GM13977 (cell line): Measurements from ENCODE around the gene GYG1.

Source experiments
- DNase-seq: peaks from one replicate; pipeline ENCODE4 v3.0.0; 2012; ENCODE audit warnings: low spot score
- CTCF ChIP-seq: IDR thresholded peaks from 2 replicates; pipeline ENCODE4 v1.5.1; 2012; ENCODE audit warnings: mild to moderate bottlenecking, control low read depth; ENCODE audit not compliant: insufficient read depth; ENCODE audit errors: extremely low read depth, missing control alignments
- in situ Hi-C: fragments of 300-500 bp; cut with MboI; formaldehyde crosslinking; loops from one replicate; pipeline ENCODE4 v1.12.0; 2022; ENCODE audit warnings: low sequenced_read_pairs, low pct_unique_long_range_greater_than_20kb, mixed read lengths, inconsistent platforms; ENCODE audit not compliant: unreplicated experiment

GYG1 gene

GRCh38 chr3:149018247-149018646 is 26.9 kb downstream of the GYG1 start:
- in situ Hi-C loops, result no loop called here
- TF ChIP-seq CTCF, result no peak
- no peak for DNase-seq

GRCh38 chr3:149019580-149019979 is 28.2 kb downstream of the GYG1 start:
- TF ChIP-seq CTCF, result no peak
- DNase-seq, result no peak
- in situ Hi-C loops, result no loop called here

- in situ Hi-C loops, result no loop called here
- no peak for DNase-seq
- no peak for TF ChIP-seq CTCF
These were observed 29.0 kb downstream of the GYG1 start for GRCh38 chr3:149020196-149020838.

- DNase-seq, result no peak
- TF ChIP-seq CTCF, result no peak
- in situ Hi-C loops, result no loop called here
These were observed 29.5 kb downstream of the GYG1 start for GRCh38 chr3:149020839-149021252.

GRCh38 chr3:149021830-149022229 is 30.5 kb downstream of the GYG1 start:
- TF ChIP-seq CTCF, result no peak
- DNase-seq, result no peak
- in situ Hi-C loops, result no loop called here

- no peak for TF ChIP-seq CTCF
- in situ Hi-C loops, result no loop called here
- no peak for DNase-seq
These were observed 32.6 kb downstream of the GYG1 start for GRCh38 chr3:149023951-149024350.
